ENCODE measurements around the gene FOXO1. TPM values are rescaled to one million over a fixed set of nuclear protein-coding genes. Genes with fewer than 3 reads are reported as not detected.
"Not testable (repeated sequence)": the region's sequence is repeated elsewhere in the genome, so short reads cannot be mapped to it uniquely, and the experiment has no call there.

Gene FOXO1
- total RNA-seq, 1 experiment from 2014 or later: 6.2 TPM

DNA sequence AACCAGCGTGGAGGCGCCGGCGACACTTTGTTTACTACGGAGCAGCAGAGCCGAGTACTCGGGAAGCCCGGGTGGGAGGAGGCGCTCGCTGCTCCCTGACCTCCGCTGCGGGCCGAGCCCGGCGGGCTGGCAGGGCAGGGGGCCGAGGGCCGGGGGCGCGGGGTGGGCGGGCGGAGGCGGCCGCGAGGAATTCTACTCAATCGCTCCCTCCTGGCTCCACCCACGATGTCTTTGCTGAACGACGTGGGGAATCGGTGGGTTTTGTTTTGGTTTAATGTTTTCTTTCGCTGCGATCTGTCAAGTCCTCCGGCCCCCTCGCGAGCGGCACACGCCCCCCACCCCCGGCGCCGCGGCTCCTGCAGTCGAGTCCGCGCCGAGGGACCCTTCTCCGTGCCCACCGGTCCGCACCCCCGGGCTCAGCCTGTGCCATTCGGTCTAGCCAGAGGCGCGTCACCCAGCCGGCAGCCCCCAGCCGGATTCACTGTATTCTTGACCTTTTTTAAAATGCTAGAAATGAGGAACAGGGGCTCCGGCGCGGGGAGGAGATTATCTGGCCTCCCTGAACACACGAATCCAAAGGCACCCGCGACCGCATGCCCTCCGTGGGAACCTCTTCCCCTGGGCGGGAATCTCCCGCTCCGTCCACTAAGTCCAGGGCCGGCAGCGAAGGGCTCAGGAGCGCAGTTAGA lies 636 bp upstream of the FOXO1 start:
- no peak for DNase-seq (ENCODE audit: low read depth)

DNA sequence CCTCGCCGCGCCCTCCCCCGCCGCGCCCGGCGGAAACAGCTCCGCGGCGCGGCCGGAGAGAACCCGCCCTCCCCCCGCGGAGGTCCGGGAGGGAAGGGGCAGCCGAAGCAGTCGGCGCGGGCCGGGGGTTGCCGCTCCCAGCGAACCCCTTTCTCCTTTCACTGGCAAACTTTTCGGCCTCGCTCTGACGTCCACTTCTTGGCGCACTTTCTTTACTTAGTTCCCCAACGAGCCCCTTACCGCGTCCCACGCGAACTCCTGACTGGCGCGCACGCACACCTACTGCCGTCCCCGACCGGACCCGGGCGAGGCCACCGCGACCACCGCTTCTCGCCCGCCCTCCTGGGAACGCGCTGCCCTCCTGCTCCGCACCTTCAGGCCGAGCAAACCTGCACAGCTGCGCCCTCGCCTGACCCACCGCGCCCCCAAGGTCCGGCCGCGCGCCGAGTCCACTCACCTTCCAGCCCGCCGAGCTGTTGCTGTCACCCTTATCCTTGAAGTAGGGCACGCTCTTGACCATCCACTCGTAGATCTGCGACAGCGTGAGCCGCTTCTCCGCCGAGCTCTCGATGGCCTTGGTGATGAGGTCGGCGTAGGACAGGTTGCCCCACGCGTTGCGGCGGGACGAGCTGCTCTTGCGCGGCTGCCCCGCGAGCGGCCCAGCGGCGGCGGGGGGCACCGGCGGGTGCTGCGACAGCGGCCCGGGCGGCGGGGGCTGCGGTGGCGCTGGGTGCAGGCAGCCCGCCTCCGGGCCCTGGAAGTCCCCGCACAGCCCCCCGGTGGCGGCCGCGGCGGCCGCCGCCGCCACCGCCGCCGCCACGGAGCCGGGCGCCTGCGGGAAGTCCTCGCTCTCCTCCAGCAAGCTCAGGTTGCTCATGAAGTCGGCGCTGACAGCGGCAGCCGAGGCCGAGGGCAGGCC lies 1.1 kb downstream of the FOXO1 start:
- no peak for DNase-seq (ENCODE audit: low read depth)

DNA sequence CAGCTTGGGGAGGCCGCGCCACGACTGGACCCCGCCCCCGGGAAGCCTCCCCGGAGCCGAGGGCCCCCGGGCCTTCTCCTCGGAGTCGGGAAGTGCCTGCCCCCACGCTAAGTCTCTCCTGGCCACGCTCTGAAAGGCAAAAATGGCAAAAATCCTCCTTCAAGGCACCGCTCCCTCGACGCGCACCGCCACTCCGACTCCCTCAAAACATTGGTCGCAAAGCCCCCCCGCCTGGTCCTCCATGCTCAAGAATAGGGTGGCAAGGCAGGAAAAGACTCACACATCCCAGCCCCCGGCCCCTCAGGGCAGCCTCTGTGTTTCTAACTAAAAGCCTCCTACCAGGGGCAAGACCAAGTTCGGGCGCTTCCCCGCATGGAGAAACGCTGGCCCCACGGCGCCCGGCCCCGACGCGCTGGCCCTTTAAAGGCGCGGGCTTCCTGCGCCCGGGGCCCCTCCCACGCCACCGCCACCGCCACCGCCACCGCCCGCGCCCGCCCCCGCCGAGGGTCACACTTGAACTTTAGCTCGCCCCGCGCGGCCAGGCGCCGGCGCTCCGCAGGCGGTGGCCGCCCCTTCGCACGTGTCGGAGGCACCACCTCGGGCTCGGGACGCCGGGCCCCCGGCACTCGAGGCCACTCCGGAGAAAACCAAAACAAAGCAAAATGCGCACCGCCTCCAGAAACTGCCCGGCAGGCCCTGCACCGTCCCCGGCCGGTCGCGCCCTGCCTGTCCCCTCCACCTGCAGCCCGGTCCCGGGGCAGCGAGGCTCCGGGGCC lies 1.9 kb downstream of the FOXO1 start:
- no peak for DNase-seq (ENCODE audit: low read depth)

DNA sequence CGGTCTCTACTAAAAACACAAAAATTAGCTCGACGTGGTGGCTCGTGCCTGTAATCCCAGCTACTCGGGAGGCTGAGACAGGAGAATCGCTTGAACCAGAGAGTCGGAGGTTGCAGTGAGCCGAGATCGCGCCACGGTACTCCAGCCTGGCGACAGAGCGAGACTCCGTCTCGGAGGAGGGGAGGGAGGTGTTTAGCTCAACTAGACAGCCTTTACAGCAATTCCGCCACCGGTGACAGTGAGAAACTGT lies 2.4 kb downstream of the FOXO1 start:
- DNase-seq (ENCODE audit: low read depth): not testable (repeated sequence)

DNA sequence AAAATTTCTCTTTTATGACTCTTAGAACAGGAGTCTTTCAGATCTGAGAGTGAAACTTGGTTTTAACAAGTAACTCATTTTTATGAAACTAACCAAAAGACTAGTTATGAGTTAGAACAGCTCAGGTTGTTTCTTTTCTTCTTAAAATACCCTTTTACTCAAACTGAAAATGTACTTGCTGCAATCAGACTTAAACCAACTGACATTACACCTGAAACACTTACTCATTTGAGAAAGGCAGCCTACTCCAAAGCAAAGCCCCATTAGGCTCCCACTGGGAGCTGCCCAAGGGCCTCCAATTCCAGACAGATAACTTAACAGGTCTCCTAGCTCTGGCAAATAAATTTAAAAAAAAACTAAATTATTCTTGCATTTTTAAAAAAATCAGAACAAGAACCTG lies 3.6 kb downstream of the FOXO1 start:
- DNase-seq (ENCODE audit: low read depth): no peak

DNA sequence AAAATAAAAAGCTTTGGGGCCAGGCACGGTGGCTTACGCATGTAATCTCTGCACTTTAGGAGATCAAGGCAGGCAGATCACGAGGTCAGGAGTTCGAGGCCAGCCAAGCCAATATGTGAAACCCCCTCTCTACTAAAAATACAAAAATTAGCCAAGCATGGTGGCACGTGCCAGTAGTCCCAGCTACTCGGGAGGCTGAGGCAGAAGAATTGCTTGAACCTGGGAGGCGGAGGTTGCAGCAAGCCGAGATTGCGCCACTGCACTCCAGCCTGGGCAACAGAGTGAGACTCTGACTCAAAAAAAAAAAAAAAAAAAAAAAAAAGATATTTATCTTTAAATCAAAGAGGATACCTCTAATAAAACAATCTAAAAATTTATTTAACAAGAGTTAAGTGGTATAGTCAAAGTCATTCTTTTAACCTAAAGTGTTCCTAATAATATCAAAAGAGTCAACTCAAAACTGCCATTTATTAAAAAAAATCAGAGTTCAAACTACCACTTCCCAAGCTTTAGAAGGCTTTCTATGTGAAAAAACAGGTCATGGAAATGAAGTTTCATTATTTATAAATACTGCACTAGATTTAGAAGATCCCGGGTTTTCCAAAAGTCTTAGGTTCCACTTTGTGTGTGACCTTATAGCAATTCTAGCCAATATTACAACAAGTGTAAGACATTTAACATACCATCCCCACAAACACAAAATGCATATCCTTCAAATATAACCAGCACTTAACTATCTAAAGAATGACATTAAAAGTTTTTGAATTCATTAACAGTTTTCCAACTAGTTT lies 4.4 kb downstream of the FOXO1 start:
- no peak for DNase-seq (ENCODE audit: low read depth)

DNA sequence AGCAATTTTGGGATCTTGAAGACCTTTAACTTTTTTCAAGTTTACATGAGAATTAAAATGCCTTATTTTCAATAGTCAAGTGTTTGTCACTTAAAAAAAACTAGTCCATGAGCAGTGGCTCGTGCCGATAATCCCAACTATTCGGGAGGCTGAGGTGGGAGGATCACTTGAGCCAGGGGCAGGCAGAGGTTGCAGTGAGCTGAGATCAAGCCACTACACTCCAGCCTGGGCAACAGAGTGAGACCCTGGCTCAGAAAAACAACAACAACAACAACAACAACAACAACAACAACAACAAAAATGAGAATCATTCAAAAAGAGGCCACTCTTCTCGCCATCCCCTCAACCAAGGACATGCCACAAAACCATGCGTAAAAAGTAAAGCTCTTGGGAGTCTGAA lies 5.7 kb downstream of the FOXO1 start:
- DNase-seq (ENCODE audit: low read depth): no peak

DNA sequence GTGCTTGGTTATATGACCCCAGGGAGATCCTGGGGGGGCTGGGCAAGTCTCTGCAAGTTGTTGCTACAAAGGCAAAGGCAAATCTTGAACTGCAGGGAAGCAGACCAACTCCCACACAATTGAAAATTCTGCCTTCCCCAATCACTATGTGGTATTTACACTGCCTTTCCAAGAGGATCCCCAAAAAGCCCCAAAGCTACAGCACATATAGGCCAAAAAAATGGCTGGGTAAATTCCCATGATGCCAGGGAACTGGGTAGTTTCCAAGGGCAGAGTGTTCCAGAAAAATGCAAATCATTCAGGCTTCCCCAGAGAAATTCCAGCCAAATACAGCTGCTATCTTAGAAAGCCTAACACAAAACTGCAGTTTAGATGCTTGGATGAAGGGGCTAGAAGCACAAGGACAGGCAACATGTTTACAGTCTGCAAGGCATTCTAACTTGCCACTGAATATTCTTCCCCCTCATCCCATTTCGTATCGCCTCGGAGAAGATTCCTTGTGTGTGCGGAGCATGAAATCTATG lies 6.2 kb downstream of the FOXO1 start:
- no peak for DNase-seq (ENCODE audit: low read depth)

DNA sequence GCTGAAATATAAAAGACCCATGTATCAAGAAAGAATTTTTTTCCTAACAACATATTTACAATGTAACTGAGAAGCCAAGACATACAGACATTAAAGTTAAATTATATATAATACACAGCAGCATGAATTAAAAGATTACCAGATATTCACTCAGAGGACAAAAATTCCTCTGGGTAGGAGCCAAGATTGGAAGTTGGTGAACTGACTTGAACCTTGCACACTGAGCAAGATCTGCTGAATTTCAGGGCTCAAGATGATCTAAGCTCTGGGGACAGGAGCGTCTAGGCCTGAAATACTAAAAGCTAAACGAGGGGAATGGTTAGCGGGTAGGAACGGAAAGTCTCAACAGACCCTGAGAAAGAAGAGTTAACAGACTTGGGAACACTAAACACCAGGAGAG lies 8.5 kb downstream of the FOXO1 start:
- DNase-seq (ENCODE audit: low read depth): no peak

DNA sequence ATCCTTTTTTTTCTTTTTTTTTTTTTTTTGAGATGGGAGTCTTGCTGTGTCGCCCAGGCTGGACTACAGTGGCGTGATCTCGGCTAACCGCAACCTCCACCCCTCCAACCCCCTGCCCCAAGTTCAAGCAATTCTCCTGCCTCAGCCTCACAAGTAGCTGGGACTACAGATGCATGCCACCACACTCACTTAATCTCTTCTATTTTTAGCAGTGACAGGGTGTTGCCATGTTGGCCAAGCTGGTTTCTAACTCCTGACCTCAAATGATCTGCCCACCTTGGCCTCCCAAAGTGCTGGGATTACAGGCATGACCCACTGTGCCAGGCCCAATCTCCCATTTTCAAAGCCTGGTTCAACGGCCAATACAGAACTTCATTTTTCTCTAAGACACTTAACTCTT lies 9.1 kb downstream of the FOXO1 start:
- DNase-seq (ENCODE audit: low read depth): no peak

DNA sequence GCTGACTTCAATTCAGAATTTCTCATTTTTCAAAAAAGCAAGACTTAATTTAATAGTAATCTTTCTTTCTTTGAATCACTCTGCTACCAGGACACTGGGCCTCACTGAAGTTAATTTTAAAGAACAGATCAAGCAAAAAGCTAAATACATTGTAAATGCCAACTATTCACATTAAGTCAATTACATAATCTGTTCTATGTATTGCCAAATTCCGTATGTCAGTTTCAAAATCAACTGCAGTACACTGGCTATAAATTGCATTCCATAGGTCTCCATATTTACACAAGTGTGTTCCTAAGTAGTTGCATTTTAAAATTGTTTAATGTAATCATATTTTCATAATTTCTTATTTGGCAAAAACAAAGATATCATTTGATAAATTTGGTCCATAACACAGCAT lies 10.1 kb downstream of the FOXO1 start:
- no peak for DNase-seq (ENCODE audit: low read depth)

DNA sequence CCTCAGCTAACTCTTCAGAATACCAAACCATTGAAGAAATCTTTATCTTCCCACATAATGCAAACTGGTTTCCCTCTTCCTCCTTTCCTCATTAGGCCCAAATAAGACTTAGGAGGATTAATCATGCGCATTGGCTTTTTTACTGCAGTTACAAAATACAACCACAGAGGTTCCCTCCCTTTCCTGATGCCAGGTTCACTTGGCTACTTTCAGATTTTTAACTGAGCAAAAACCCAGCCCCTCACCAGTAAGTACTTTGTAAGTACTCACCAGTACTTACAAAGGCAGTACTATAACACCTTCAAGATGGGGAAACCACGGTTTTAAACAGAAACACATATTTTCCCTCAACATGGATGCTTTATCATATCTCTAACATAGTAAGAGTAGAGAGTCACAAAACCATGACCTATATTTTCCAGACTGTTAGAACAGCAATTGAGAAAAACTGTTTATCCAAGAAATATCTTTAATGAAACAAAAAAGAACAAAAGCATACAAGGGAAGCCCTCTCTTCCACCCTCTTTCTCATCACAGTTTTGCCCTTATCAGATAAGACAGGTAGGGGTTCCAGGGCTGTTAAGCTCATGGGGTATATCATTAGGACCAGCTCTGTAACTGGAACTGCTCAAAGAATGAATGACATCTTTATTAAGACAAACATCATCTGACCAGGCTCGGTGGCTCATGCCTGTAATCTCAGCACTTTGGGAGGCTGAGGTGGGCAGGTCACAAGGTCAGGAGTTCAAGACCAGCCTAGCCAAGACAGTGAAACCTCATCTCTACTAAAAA lies 12.7 kb downstream of the FOXO1 start:
- no peak for DNase-seq (ENCODE audit: low read depth)

DNA sequence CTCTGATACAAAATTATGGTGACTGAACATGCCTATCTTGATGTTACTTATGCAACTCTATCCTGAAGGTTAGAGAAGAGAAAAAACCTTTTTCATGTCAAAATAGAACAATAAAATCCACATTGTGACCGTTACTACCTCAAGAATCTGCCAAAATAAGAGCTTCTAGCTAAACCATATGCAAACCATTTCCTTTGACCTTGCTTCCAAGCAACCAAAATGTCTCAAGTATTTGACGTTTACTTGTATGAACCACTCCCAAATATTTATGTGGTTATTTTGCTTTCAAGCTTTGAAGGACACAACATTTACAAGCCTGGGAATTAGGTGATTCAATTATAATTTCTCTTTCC lies 13.9 kb downstream of the FOXO1 start:
- DNase-seq (ENCODE audit: low read depth): no peak

DNA sequence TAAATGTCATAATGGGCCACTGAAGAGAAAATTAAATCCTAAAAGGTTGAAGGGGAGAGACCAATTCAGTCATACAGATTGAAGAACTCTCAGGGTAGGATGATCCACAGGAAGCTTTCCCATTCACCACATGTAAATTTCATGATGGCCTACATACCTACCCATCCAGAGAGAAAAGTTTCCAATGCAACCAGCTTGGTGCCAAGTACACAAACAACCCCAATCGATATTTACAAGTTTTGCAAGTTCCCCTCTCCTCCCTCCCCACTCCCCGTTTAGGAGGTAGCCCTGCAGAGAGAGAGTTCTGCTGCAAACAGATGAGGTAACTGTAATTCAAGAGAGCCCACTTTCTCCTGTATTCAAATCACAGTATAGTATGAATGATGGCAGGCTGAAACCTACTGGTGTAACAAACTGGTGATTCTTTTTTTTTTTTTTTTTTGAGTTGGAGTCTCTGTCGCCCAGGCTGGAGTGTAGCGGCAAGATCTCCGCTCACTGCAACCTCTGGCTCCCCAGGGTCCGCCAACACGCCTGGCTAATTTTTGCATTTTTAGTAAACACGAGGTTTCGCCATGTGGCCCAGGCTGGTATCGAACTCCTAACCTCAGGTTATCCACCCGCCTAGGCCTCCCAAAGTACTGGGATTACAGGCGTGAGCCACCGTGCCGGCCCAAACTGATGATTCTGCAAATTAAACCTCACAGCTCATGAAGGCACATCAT lies 14.4 kb downstream of the FOXO1 start:
- no peak for DNase-seq (ENCODE audit: low read depth)

DNA sequence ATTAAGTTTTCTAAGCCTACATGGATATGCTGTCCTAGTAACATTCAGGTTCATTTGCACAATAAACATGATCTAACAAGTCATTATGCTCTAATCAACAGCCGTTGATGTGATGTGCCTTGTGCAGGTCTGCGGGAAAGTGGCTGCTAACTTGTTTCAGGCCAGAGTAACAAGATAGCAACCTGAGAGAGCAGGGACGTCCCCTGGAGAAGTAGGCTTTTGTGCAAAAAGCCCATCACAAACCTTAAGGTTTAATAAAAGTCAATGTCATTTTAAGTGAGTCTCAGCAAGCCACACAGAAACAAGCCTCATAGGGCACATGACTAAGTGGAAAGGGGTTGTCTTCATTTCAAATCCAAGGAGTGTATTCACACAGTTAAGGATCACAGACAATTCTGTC lies 17.6 kb downstream of the FOXO1 start:
- no peak for DNase-seq (ENCODE audit: low read depth)

DNA sequence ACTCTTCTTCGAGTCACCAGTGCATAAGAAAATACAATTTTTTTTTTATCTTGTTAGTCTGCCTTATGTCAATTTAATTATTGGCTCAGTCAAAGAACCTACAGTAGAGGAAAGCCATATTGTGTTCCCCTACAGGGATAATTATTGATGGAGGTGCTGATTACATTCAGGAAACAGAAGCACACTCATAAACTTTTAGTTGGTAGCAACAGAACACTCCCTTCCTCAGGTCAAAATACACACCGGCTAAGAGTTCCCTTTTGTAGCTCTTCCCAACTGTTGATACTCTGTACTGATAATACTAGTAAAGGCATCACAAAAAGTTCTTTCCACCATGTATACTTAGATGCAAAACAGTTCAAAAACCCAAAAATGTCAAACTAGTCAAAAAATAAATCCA lies 18.4 kb downstream of the FOXO1 start:
- no peak for DNase-seq (ENCODE audit: low read depth)

DNA sequence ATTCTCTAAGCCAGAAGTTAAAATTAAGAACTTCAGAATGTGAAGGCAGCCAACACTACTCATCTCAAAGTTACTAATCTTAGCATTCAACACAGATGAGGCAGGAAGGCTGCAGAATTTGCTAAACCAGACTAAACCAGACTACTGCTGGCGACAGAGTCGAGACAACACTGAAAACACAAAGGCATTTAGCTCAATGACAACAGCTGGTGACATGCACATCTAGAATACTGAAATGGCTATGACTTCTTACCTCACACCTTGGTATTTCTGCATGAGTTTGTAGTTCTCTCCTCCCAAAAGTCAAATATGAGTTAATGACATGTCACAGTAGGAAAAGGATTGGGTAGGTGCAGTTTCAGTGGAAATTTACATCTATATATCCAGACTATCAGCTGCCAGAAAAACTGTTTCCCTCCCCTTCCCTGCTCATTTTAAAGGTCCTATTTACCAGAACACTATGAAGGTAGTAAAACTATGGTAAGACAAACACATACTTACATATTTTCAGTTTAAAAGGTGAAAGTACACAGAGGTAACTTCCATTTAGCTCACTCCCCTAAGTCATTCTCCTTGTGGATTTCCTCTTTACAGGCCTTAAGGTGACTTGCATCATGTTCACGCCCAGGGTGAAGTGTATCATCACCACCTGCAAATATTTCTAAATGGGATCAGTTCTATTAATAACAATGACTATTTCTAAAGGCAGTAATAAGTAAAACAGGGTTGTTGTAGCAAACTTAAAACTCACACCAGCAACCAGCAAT lies 21.4 kb downstream of the FOXO1 start:
- no peak for DNase-seq (ENCODE audit: low read depth)

DNA sequence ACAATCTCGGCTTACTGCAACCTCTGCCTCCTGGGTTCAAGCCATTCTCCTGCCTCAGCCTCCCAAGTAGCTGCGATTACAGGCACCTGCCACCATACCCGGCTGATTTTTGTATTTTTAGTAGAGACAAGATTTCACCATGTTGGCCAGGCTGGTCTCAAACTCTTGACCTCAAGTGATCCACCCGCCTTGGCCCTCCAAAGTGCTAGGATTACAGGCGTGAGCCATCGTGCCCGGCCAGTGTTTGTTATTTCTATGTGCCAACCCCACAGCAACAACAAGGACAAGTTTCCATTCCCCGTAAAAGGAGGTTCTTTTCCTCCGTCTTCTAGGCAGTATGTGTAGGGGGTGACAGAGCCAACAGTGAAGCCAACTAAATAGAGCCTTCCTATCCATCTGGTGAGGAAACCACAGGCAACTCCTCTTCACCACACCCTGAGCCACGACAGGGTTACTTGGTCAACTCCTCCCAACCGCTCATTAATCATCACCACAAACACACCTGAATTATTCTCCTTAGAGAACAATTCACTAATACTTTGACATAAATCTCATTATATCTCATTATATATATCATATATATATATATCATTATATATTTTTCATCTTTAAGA lies 25.5 kb downstream of the FOXO1 start:
- no peak for DNase-seq (ENCODE audit: low read depth)

DNA sequence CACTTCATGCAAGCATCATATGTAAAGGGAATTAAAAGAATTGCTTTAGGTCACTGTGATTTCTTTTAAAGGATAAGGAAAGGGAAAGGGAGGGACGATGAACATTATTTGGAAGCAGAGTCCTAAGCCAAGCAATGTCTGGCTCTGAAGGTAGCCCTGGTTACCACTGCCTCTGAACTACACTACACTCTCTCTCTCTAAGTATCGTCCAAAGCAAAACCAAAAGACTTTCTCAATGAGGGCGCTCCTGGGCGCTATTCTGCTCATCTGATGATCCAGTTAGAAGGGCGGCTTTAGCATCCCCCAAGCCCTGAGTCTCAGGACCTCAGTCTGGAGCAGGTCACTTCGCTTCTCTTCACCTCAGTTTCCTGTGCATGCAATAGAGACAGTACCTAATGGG lies 26.2 kb downstream of the FOXO1 start:
- DNase-seq (ENCODE audit: low read depth): no peak

Data from LHCN-M2 (cell line).